GM19351 (cell line): ENCODE measurements around the gene ERV3-1.
"Not testable (repeated sequence)": the region's sequence is repeated elsewhere in the genome, so short reads cannot be mapped to it uniquely, and the experiment has no call there.

Experiments used
- ATAC-seq: cut with Tn5 transposase; IDR thresholded peaks from one replicate; pipeline ENCODE4 v1.9.1; 2021; ENCODE audit warnings: mild to moderate bottlenecking, moderate library complexity; ENCODE audit not compliant: unreplicated experiment

Gene ERV3-1

GRCh38 chr7:64945503-64946175, 60.8 kb downstream of the ERV3-1 start:
- ATAC-seq, result no peak

- ATAC-seq, result not testable (repeated sequence)
These were observed 61.6 kb downstream of the ERV3-1 start for GRCh38 chr7:64944667-64945502.
